ENCODE measurements around the gene HOXB8.
A peak's percentile ranks its signal among the peaks of the same experiment; 100 is the strongest.

Gene HOXB8

DNA sequence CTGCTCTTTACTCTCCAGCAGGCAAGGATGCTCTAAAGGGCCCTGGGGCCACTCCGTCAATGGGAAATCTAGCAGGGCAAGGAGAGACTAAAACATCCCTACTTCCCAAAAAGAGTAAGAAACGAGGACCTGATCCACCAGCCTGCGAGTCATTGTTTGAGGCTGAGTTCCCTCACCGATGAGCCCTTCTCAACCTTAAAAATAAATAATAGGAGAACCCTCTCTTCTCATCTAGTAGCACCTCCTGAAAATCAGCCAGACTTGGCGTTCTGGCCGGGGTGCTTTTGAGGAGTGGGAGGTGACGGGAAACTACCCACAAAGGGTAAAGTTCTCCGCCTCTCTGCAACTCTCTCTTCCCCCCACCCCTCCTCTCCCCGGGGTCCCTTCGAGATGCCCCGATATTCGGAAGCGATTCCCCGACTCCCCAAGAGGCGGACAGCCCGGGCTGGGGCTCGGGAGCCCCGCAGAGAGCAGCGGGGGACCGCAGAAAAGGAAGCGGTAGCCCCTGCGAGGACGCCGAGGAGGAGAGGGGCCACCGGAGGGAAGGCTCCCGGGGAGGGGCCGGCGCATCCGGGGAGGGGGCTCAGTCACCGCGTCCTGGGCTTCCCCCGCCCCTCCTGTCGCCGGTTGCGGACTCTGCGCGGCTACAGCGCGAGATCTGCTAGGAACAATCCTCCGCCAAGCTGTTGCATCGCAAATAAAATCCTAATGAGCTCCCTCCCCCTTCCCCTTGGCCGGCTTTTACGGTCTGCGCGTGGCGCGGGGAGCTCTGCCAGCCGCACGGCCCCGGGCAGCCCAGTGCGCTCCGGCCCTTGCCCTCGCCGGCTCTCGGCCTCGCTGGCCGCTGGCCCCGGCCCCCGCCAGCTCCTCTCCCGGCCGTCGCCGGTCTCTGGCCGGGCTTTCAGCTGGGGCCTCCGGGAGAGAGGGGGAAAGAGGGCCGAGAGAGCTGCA lies 9.7 kb upstream of the HOXB8 start:
- DNase-seq = no peak

DNA sequence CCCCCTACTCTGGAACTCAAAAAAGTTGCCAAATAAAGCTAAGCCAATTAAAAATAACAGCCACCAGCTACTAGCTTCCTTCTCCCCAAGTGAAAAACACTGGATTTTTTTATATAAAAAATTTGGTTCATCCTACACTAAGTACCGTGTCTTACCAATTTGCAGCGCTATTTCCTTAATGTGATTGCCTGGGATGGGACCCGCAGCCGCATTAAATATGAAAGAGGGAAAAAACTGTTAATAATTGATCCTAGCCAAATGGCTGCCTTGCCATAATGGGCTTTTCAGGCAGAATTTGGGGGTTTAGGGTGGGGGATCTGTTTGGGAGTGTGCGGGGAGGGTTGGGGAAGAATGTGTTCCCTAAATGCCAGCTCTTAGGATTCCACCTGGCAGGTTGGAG lies 9.0 kb upstream of the HOXB8 start:
- no peak for DNase-seq

DNA sequence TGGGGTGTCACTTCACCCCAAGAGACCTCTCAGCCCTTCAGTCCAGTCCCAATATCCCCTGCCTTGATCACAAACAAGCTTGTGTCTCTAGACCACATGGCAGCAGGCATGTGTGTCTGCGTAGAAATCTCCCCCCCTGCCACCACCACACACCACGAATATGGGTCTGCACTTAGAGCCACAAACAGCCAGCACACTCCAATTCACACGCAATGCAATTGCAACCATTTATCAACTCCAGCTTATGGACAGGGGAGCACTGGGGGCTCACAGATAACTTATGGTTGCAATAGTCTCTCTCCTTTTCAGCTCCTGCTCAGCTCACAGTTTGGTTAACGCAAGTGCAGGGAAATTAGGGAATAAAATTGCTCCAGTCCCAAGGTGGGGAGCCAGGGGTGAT lies 8.5 kb upstream of the HOXB8 start:
- no peak for DNase-seq

DNA sequence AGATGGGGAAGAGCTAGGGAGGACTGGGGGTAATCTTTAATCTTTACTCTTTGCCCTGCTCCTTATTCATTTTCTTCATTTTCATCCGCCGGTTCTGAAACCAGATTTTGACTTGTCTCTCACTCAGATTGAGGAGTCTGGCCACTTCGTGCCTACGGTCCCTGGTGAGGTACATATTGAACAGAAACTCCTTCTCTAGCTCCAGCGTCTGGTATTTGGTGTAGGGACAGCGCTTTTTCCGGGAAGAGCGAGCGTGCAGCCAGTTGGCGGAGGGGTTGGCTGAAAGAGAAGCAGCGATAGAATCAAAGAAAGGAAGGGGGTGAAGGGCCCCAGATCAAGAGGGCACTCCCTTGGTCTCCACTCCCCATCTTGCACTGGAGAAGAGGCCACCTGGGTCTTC lies 7.8 kb upstream of the HOXB8 start:
- no peak for DNase-seq

DNA sequence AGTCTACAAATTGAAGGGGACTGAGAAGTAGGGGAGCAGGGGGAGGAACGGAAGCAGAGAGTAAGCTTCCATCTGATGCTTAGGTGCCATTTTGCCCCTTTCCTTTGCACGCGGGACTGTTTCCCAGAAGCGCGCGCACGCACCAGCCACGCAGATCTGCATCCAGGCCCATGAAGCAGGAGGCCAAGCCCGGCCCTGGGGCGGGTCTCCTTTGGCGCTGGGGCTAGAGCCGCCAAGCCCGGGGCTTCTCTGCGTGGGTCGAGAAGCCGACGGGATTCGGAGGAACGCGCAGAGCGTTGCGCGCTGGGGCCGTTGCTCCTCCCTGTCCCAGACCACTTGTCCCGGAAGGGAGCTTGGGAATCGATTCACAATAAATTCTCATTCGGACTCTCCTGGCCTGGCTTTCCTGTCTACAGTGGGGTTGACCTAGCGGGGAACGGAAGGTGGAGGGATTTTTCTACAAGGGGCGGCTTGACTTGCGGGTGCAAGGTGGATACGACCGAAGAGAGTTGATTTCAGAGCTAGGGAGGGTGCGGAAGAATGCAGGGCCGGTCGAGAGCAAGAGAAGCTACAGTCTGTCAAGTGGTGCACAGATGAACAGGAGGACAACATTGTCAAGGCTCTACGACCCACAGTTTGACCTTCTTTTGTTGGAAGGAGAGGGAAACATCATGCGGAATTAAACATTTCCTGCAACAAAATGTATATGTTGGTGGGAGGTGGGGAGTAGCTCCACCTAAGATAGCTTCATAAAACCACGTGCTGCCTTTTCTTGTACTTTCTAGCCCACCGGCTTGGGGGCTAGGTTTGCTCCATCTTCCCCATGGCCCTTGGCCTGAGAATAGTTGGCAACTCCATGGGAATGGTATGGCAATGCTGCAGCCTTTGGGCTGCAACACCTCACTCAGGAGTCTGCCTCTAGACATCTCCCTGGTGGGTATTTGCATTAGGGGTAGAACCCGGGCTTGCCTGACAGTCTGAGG lies 6.6 kb upstream of the HOXB8 start:
- no peak for DNase-seq

DNA sequence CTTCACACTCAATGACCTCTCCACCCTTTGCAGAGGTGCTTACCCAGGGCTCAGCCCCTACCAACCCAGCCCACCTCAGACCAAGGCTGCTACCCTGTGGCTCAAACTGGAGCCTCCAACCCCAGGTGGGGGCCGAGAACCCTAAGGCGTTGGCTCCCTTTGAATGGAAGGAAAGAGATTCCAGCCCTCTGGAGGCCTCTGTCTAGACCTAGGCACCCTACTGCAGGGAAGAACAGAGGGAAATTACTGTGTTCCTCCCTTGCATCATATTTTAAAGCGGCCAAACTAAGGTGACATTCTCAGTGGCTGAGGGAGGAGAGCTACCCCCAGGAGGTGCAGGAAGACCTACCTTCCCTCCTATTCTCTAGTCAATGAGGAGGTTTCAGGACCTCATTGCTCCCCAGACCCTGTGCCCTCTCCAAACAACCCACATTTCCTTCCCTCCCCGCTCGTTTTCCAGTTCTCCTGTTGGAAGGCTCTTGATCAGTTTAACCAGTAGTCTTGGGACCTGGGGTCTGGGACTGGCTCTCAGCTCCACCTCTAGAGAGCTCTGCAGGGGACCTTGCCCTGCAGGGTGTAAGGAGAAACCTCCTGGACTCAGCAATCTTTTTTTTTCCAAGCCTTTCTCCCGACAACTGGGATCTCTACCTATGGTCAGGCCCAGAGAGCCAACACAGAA lies 5.5 kb upstream of the HOXB8 start:
- no peak for DNase-seq

DNA sequence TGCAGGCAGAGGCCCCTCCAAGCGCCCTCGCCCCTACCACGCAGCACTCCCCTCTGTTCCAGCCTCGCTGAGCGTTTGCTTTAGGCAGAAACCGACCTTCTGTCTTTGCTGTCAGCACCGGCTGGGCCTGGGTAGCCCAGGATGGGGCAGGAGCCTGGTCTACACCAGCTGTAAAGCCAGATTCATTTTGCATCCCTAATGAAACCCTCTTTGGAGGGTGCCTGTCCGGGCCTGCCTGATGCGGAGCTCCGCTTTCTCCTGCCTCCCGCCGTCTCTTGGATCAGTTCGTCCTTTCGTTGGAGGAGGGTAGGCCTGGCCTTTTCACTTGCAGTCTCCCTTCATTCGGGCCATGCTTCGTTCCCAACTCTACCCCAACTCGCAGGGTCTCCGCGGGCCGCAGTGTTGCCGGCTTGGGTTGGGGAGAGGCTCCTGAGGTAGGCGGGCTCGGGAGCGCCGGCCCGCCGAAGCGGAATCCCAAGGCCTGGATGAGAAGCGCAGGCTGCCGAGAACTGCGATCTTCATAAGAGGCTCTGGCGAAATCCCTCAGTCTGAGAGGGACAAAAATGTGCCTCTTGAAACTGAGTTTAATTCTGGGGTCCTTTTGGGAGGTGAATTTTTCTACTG lies 4.8 kb upstream of the HOXB8 start:
- no peak for DNase-seq

DNA sequence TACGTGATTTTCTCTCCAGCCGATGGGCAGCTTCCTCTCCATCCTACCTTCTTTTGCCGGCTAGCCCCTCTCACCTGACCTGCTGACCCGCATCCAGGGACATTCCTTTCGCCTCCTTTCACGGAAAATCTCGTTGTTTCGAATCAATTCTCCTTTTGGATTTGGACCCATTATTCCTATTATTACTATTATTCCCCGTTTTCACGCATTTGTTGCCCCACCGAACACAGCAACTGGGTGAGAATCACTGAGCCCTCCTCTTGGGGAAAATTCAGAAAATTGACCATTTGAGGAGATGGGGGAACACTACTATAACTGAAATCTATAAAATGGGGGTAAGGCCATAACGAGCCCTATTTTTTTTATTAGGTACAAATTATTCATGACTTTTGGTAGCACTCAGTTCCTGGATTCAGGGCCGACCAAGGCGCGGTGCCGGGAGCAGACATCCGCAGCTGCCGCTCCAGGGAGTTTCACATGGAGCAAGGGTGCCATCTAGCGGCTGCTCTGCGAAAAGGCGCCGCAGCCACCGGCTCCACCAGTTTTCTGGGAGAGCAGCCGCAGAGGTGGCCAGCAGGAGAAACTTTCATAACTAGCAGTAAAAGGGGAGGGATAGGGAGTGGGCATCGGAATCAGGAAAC lies 3.3 kb upstream of the HOXB8 start:
- DNase-seq = peak; percentile 70

DNA sequence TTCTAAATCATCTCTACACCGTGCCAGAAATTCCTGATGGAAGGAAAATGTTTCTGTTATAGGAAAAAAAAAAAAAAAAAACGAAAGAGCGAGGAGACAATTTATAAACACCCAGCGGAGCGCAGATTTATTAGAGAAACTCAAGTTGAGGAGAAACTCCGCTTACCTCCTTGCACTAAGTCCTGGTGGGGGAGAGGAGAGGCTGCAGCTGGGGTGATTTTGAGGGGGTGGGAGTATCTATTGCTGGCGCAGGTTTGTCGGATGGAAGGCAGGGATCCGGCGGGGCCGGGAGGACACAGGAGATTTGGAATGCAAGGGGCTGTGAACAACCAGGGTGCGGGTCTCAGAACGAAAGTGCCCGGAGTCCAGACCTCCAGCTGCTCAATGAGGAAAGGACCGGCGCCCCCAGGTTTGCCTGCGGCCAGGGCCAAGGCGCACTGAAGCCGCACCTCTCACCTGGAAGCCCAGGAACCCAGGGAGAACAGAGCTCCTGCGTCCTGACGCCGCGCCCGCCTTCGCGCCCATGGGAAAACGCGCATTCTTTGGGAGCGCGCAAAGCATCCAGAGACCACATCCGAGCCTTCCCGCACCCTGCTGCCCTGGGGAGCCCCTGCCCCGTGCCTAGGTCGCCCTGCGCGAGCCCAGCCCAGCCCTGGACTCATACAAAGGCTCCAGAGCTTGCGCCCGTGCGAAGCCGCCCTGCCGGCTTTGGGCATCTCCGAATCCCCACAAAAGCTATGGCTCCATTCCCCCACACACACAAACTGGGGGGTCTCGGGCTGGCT lies 2.6 kb upstream of the HOXB8 start:
- DNase-seq = no peak

DNA sequence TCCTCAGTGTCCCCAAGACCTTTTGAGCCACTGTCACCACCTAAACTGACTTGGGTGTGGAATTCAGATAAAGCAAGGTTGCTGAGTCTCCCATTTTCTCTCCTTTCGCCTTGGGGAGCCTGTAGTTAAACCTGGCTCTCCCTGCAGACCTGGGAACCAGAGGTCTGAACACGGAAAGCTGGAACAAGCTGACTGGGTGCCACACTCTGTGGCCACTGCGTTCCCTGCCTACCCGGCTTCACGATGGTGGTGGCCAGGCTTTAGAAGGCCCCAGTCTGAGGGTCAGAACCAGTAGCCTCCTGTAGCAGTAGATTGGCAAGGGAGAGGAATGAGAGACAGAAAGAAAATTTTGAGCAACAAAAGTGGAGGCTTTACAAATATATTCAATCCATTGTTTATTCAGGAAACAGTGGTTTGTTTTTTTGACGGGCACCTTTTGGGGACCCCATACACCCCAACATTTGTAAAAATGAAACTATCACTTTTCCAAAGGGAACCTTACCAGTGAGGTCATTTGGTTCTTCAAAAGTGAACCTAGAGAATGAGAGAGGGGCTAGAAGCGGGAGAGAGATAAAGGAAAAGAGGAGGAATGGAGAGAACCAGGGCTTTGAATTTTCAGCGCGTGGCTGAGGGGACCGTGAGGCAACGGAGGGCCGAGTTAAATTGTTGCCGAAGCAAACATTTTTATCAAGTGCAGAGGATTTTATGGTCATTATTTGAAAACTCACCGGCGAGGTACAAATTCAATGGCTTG lies 1.8 kb upstream of the HOXB8 start:
- no peak for DNase-seq

DNA sequence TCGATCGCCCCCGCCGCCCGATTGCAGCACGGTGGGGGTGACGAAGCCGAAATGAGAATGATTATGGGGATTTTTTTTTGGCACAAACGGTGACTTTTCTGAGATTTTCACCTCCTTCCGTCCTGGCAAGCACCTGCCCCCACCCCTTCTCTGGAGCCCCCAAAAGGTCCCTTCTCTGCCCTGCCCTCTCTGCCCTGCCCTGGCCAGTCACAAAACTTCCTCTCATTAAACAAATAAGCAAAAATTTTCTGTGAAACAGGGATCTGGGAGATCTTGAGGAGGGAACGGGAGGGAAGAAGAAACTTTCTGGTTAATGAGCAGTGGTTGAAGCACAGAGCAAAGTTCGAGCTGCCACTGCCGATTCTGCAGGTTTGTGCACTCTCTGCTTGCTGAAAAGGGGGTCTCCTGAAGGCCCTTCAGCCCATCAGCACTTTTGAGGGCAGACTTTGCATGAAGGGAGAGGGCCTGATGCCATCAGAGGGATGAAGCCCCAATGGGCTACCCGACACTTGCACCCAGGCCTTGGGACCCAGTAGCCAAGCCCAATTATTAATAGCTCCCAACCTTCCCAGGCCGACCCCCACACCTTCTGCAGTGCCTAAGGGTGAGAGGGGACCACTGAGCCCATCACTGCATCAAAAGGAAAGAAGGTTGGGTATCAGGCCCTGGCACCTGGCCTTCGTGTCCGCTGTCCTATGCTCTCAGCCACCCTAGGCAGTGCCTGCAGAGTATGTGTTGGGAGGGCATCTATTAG lies 1.0 kb upstream of the HOXB8 start:
- DNase-seq = no peak

DNA sequence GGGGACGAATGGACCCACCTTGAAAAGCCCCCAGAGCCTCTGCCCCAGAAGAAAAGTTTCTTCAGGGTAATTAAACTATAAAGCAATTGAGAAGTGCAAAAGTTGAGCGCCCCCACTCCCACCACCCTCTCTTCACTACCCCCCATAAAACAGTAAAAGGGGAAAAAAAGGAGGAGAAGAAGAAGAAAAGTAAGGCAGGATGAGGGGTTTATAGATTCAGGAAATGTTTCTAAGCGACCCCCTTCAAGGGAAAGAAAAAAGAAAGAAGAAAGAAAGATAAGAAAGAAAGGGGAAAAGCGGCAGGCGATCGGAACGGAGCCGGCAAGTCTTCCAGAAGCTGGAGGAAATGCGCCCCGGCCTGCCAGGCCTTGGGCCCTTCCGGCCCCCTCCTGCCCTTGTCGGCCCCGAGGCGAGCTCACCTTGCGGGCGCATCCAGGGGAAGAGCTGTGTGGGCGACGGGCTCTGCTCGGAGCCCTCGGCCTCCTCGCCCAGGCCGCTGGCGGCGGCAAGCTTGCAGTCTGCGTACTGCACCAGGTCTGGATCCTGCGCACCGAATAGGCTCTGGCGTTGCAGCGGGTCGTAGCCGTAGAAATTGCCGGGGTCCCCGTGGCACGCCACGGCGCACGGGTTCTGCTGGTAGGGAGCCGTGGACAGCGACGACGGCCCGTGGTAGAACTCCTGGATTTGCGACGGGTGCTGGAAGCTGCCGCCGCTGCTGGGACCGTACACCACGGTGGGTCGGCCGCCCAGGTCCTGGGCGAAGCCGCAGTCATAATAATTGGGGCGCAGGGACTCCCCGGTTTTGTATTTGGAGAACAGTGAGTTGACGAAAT lies 1.0 kb downstream of the HOXB8 start:
- no peak for DNase-seq

DNA sequence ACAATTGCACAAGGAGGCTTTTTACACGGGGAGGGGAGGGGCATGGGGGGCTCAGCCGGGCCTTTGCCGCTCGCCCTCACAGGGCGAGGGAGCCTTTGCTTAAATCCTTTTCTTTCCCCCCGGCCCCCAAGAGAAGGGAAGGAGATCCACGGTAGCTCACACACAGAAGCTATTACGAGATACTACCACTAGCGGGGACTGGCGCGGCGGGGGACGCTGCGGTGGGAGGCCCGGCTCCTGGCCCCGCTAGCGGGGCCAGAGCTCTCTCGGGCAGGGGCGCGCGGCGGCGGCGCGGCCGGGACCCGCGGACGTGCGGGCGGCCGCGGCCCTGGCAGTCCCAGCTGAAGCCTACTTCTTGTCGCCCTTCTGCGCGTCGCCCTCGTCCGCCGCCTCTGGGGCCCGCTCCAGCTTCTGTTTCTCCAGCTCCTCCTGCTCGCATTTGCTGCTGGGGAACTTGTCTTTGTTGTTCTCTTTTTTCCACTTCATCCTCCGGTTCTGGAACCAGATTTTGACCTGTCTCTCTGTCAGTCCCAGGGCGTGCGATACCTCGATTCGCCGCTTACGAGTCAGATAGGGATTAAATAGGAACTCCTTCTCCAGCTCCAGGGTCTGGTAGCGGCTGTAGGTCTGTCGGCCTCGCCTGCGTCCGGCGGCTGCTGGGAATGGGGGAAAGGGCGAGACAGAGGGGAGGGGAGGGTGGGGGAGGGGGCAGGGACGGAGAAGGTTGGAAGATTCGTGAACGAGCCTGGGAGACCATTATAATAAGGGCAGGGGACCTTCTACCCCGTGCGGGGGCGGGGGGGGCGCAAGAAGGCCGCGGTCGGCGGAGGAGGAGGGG lies 2.0 kb downstream of the HOXB8 start:
- DNase-seq = peak; percentile 22

DNA sequence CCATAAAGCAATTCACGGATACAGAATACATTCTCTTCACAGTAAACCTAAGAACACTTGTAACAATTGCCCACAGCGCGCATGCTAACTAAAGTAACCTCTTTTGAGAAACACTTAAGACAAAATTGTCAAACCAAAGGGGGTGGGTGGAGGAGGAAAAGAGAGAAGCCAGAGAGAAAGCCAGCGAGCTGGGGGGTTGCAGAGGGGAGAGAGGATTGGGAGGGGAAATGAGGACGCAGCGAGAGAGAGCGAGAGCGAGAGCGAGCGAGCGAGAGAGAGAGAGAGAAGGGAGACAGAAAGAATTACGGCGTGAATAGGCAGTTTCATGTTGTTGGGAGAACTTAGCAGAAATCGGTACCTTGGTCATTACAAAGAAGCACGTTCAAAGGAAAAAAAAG lies 2.6 kb downstream of the HOXB8 start:
- DNase-seq = peak; percentile 23

DNA sequence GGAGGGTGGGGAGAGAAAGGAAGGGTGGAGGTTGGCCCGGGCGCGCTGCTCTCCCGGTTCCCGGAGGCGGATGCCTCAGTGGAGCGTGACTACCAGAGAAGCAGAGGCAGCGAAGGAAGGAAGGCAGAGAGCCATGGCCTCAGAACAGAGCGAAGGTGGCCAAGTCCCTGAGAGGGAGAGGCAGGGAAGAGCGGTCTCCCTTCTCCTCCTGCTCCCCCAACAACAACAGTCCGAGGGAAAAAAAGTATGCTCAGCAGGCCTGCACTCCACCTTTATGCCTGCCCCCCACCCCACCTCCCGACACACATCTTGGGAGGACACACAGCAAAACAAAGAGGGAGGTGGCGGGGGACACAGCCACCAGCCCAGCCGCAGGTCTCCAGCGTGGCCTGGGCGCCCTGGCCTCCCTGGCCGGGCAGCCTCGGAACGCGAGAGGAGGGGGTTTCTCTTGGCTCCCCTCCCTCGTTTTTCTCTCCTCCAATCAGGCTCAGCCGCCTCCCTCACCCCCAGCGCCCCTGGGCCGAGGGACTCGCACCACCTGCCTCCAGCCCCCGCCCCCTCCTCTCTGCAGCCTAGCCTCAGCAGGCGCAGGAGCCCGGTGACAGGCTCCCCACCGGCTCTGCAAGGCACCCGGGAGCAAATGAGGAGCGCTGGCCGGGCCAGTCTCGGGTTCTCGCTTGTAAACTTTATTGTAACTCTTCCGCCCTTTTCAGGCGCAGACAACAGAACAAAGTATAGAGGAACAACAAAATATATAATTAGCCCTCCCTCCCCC lies 3.2 kb downstream of the HOXB8 start:
- DNase-seq = peak; percentile 44

DNA sequence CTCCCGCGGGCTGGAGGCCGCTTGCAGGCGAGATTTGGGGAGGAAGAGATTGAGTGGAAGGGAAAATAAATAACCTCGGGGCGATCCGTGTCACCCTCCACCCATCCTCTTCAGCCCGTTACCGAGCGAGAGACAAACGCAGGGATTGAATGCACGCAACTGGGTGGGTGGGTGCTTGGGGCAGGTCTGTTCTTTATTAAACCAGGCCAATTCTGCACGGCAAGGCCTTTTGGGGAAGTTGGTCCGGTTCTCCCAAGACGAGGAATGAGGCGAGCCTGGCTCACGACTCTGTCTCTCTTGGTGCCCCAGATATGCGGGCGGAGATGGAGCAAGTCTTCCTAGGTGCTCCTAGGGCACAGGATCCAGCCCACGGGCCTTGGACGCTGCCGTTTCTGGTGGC lies 3.9 kb downstream of the HOXB8 start:
- DNase-seq = no peak

Data from NCI-H1436 (cell line).